Stimulated activated CD8-positive, alpha-beta memory T cell treated with anti-CD3 and anti-CD28 coated beads, Interleukin-12 subunit alpha, Interleukin-12 subunit beta, amount 100 ng/mL, for 4 hours (primary cell): ENCODE data around the gene TJP2.
"Not testable (repeated sequence)": the region's sequence is repeated elsewhere in the genome, so short reads cannot be mapped to it uniquely, and the experiment has no call there.

Experiments
- DNase-seq: peaks from one replicate; pipeline ENCODE4 v3.0.0-alpha.2; 2020; ENCODE audit warnings: low read depth

Gene TJP2

GRCh38 chr9:69292078-69292477 is 118.0 kb downstream of the TJP2 start:
- DNase-seq, result no peak

GRCh38 chr9:69293156-69293555 is 119.1 kb downstream of the TJP2 start:
- no peak for DNase-seq

- DNase-seq, result no peak
Measured at GRCh38 chr9:69295872-69296552, 121.9 kb downstream of the TJP2 start.

- DNase-seq, result no peak
Measured at GRCh38 chr9:69297300-69297980, 123.4 kb downstream of the TJP2 start.

GRCh38 chr9:69299315-69299714 is 125.2 kb downstream of the TJP2 start:
- no peak for DNase-seq

- no peak for DNase-seq
Measured at GRCh38 chr9:69299826-69300225, 125.7 kb downstream of the TJP2 start.

- no peak for DNase-seq
Measured at GRCh38 chr9:69303331-69303730, 129.3 kb downstream of the TJP2 start.

- not testable (repeated sequence) for DNase-seq
Measured at GRCh38 chr9:69306895-69307445, 132.9 kb downstream of the TJP2 start.

- DNase-seq, result no peak
Measured at GRCh38 chr9:69307446-69308205, 133.5 kb downstream of the TJP2 start.

- DNase-seq, result no peak
Measured at GRCh38 chr9:69308206-69308931, 134.3 kb downstream of the TJP2 start.

GRCh38 chr9:69313175-69313574 is 139.1 kb downstream of the TJP2 start:
- DNase-seq, result no peak

GRCh38 chr9:69314547-69314946 is 140.5 kb downstream of the TJP2 start:
- no peak for DNase-seq

- DNase-seq, result no peak
Measured at GRCh38 chr9:69317081-69317480, 143.0 kb downstream of the TJP2 start.

- no peak for DNase-seq
Measured at GRCh38 chr9:69317894-69318293, 143.8 kb downstream of the TJP2 start.

GRCh38 chr9:69319324-69320025 is 145.4 kb downstream of the TJP2 start:
- DNase-seq, result no peak

GRCh38 chr9:69322256-69322655 is 148.2 kb downstream of the TJP2 start:
- DNase-seq, result no peak

GRCh38 chr9:69323861-69324260 is 149.8 kb downstream of the TJP2 start:
- DNase-seq, result no peak
